DMS79 treated with DMSO at 0.1 percent for 48 hours (cell line): ENCODE data around the gene HOXB6.

Source experiments
- DNase-seq: peaks from one replicate; lab custom pipeline; 2025; lab: John Stamatoyannopoulos, UW

The HOXB6 gene

GRCh38 chr17:48579471-48579759, 25.4 kb downstream of the HOXB6 start:
- DNase-seq: peak; percentile 24

- DNase-seq: no peak
Measured at GRCh38 chr17:48578616-48579470, 25.9 kb downstream of the HOXB6 start.

- DNase-seq: peak; percentile 46
Measured at GRCh38 chr17:48577946-48578615, 26.7 kb downstream of the HOXB6 start, which contains the start of gene HOXB4. HOXB4 (minus strand) TSS chr17:48578350; CDS start chr17:48578319, 31 bp downstream.

- no peak for DNase-seq
Measured at GRCh38 chr17:48577330-48577945, 27.3 kb downstream of the HOXB6 start.

GRCh38 chr17:48576479-48577309, 28.1 kb downstream of the HOXB6 start:
- no peak for DNase-seq

- DNase-seq: no peak
Measured at GRCh38 chr17:48575673-48576478, 28.9 kb downstream of the HOXB6 start.

GRCh38 chr17:48575066-48575582, 29.7 kb downstream of the HOXB6 start:
- peak; percentile 59 for DNase-seq

- no peak for DNase-seq
Measured at GRCh38 chr17:48574505-48575065, 30.2 kb downstream of the HOXB6 start.

GRCh38 chr17:48571826-48572417, 32.9 kb downstream of the HOXB6 start:
- DNase-seq: no peak

GRCh38 chr17:48571024-48571818, 33.6 kb downstream of the HOXB6 start:
- DNase-seq: no peak

GRCh38 chr17:48570325-48571023, 34.3 kb downstream of the HOXB6 start:
- no peak for DNase-seq

GRCh38 chr17:48569674-48570324, 35.0 kb downstream of the HOXB6 start:
- no peak for DNase-seq

GRCh38 chr17:48569240-48569582, 35.6 kb downstream of the HOXB6 start:
- no peak for DNase-seq

- DNase-seq: no peak
Measured at GRCh38 chr17:48568499-48569239, 36.1 kb downstream of the HOXB6 start.

GRCh38 chr17:48567646-48568354, 37.0 kb downstream of the HOXB6 start:
- DNase-seq: no peak

- DNase-seq: no peak
Measured at GRCh38 chr17:48567209-48567608, 37.6 kb downstream of the HOXB6 start.

GRCh38 chr17:48566717-48567116, 38.1 kb downstream of the HOXB6 start:
- no peak for DNase-seq
